VCaP (cell line): ENCODE measurements around the gene AKAP8L.
A peak's percentile ranks its signal among the peaks of the same experiment; 100 is the strongest.

Experiments
- H3K27ac ChIP-seq: fragments of 450-650 bp; 2 replicates; pipeline ENCODE4 v1.5.1; 2017
- TF ChIP-seq, protein P1 (sequence below): fragments of 450-650 bp; conservative IDR thresholded peaks from 2 replicates; pipeline ENCODE4 v1.5.1; 2017; ENCODE audit warnings: mild to moderate bottlenecking, moderate library complexity

AKAP8L gene

DNA sequence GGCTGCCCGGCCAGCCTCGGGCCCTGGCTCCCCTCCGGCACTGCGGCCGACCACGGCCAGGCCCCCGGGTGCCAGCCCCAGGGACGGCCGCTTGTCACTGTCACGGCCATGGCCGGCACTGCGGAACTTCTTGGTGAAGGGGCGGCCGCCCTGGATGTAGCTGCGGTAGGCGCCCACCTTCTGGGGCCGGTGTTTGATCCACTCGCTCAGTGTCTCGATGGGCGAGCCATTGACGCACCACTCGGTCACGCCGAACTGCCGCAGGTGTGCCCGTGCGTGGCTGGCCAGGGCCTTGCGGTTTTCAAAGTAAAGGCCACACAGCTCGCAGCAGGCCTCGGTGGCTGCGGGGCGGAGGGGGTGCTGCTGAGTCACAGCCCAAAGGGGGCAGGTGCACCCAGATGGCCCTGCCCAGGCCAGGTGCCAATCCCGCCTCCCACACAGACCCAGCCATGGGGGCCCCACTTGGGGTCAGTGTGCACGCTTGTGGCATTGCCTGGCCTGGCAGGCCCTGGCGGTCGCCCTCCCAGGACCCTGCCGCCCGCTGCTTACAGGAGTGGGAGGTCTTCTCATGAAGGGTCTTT, 6.0 kb upstream of the AKAP8L start:
- TF ChIP-seq, protein P1, sequence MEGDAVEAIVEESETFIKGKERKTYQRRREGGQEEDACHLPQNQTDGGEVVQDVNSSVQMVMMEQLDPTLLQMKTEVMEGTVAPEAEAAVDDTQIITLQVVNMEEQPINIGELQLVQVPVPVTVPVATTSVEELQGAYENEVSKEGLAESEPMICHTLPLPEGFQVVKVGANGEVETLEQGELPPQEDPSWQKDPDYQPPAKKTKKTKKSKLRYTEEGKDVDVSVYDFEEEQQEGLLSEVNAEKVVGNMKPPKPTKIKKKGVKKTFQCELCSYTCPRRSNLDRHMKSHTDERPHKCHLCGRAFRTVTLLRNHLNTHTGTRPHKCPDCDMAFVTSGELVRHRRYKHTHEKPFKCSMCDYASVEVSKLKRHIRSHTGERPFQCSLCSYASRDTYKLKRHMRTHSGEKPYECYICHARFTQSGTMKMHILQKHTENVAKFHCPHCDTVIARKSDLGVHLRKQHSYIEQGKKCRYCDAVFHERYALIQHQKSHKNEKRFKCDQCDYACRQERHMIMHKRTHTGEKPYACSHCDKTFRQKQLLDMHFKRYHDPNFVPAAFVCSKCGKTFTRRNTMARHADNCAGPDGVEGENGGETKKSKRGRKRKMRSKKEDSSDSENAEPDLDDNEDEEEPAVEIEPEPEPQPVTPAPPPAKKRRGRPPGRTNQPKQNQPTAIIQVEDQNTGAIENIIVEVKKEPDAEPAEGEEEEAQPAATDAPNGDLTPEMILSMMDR, result no peak
- peak overlapping the region; percentile 99; the same call in 1 of the 2 replicates for H3K27ac ChIP-seq

DNA sequence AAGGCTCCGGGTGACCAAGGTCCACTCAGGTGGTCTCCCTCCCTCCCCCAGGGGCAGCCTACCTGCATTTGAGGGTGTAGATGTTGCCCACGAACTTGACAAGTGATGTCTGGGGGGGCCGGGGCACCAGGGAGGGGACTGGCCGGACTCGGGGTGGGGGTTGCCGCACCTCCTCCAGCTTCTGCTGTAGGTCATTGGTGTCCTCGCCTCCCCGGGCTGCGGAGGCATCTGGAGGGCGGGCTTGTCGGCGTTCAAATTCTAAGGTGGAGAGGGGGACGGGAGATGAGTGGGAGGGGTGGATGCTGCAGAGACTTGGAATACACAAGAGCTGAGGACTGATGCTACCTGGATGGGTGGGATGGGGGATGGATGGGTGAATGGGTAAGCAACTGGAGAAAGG, 5.3 kb upstream of the AKAP8L start:
- TF ChIP-seq, protein P1, result no peak
- peak overlapping the region; percentile 99 for H3K27ac ChIP-seq

DNA sequence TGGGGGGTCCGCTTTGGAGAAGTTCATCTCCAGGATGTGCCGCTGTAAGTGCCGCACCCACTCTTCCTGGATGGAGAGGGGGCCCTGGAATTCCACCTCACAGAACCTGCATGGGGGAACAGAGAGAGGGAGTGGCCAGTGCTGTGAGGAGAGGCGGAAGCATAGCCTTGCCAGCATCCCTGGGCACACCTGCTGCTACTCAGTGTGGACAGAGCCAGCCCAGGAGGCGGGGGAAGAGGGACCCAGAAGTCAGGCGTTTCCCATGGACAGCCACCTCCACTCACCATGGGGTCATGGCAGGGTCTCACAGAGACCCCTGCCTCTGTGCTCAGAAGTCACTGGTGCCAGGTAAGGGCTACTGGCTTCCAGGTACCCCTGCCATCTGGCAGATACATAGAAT, 4.3 kb upstream of the AKAP8L start:
- TF ChIP-seq, protein P1, result no peak
- peak overlapping the region; percentile 99 for H3K27ac ChIP-seq

DNA sequence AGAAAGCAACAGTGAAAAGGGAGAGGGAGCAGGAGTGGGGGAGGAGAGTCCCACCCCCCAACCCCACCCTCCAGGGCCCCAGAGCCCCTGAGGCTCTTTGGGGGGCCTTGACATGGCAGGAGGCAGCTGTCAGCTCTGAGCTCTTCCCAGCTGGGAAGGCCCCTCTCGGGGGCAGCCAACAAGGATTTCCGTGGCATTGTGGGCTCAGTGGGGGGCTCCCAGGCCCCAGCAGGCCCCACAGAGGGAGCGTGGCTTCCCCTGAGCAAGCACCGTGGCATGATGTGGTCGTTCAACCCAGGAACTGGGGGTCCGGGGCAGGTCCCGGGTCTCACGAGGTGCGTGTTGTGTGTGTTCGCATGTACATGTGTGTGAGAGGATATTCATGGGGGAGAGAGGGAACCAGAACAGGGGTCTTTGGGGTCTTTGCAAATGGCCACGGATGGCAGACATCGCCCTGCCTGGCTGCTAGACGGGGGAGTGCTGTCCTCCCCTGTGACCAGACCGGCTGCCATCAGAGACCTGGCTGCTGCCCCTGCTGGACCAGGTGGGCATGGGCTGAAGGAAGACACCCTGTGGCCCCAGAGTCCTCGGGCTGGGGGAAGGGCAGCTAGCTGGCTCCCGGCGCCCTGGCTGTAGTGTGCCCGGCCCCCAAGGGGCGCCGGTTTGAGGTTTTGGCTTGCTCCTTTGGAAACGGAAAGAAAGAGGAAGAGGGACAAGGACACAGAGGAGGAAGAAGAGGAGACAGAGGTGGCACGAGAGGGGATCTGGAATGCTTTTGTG, 3.7 kb upstream of the AKAP8L start:
- H3K27ac ChIP-seq, result peak overlapping the region; percentile 99
- TF ChIP-seq, protein P1, result no peak

DNA sequence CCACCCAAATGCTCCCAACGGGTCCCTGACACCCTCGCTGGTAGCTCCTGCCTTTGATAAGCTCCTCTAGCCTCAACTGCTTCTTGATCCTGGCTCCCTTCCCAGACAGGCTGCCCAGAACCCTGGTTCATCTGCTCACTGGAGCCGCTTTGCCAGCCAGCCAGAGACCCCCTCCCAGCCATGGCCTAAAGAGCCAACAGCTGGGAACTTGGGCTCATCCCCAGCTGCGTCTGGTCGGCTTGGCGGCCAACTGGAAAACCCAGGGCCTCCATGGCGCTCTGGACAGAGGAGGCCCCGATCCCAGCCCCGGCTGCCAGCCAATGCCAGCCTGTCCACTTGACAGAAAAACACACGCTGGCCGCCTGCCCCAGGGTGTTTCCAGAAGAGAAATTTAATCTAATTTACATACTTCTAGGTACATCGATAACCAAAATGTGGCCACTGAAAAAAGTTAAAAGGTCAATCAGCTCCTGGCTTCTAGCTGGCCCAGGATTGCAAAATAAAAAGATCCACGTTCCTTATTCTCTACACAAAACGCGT, 3.0 kb upstream of the AKAP8L start:
- TF ChIP-seq, protein P1, result no peak
- H3K27ac ChIP-seq, result peak overlapping the region; percentile 99

DNA sequence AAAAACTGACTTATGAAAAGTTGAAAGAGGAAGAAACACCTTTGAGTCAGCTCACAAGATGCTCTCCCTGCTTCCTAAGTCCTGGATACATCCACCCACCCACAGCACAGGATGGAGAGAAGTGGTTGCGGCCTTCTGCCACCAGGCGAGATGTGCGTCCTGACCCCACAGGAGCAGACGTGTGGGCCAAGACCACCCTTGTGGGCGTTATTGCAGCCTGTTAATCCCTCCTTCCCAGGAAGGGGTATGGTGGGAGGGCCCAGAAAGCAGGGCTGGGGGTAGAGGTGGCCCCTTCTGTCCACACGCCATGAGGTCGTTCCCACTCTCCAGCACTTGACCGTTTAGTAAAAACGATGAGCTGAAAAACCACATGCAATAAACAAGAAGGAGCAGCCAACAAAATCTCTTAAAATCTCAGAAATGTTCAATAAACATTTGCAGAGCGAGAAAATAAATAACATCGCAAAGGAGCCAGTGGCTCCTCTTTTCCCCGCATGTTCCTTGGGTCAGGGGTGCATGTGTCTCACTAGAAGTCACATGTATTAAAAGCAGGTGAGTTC, 2.4 kb upstream of the AKAP8L start:
- TF ChIP-seq, protein P1, result no peak
- H3K27ac ChIP-seq, result peak overlapping the region; percentile 99

DNA sequence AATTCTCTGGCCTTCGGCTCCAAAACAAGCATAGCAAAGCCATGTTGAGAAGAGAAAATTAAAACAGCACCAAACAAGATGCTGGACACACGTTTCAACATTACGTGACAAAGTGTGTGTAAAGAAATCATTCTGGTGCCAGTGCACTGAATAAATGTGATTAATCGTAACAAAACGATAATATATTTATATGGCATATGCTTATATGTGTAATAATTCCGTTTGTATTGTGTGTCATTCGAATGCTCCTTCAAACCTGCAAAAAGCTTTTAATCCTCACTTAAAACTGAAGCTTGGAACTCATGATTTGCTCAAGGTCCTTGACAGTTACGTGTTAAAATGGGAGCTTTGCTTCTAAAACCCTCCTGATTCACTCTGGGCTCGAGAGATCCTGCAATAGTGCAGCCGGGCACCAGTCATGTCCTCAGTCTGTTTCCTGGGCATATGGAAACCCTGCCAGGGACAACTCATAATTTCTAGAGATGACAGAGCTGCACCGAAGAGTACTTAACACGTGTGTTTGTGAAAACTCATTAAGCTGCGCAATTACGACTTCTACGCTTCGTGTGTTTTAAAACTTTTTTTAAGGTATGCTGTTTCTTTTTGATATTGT, 731 bp upstream of the AKAP8L start:
- H3K27ac ChIP-seq, result peak overlapping the region; percentile 99
- TF ChIP-seq, protein P1, result peak; percentile 43
